CMK (cell line): ENCODE data around the gene SLC39A6.
"Not testable (repeated sequence)": the region's sequence is repeated elsewhere in the genome, so short reads cannot be mapped to it uniquely, and the experiment has no call there.

ENCODE experiments used
- DNase-seq: peaks from one replicate; pipeline ENCODE4 v3.0.0-alpha.2; 2010; ENCODE audit warnings: low read depth

The SLC39A6 gene

DNA sequence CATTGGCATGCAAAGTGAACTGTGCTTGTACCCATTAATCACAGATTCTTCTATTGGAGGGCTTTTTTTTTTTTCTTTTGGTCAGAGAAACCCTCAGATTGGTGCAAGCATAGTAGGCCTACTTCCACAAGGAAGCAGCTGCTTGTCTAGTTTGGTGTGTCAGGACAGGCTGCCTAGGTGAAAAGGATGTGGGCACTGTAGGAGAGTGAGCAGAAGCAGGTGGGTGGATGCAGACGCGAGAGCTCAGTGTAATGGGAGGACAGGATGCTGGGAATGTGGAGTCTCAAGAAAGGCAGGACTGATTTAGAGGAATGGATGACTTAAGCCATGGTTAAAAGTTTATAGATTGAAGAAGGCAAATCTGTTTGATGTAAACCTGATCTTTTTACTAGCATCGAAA, 3.6 kb upstream of the SLC39A6 start:
- no peak for DNase-seq

DNA sequence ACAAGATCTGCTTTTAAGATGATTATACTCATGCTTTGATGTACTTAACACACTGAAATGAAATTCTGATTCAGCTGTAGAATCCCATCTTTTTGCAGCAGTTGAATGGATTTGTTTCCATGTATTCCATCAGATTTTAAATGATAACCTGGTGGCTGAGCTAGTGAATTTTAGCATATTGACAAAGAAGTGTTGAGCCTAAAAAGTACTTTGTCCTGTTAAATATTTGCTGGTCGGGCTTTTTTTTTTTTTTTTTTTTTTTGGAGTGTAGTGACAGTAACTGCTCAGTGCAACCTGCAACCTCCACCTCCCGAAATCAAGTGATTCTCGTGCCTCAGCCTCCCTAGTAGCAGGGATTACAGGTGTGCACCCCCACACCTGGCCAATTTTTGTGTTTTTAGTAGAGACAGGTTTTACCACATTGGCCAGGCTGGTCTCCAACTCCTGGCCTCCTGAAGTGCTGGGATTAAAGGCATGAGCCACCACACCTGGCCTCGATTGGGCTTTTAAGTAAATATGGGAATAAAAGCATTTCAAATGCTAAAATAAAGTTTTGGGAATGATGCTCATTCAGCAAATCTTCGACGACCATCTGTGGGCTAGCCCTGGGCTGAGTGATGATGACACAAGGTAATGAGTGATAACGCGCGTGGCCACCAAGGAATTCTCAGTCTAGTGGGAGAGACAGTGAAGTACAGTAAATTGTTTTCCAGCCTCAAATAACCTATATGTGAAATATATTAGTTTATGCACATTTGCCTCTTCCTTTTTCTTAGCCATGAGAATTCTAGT, 2.7 kb upstream of the SLC39A6 start:
- DNase-seq: no peak

- DNase-seq: no peak
These were observed 1.9 kb upstream of the SLC39A6 start for GRCh38 chr18:36130883-36131653.

DNA sequence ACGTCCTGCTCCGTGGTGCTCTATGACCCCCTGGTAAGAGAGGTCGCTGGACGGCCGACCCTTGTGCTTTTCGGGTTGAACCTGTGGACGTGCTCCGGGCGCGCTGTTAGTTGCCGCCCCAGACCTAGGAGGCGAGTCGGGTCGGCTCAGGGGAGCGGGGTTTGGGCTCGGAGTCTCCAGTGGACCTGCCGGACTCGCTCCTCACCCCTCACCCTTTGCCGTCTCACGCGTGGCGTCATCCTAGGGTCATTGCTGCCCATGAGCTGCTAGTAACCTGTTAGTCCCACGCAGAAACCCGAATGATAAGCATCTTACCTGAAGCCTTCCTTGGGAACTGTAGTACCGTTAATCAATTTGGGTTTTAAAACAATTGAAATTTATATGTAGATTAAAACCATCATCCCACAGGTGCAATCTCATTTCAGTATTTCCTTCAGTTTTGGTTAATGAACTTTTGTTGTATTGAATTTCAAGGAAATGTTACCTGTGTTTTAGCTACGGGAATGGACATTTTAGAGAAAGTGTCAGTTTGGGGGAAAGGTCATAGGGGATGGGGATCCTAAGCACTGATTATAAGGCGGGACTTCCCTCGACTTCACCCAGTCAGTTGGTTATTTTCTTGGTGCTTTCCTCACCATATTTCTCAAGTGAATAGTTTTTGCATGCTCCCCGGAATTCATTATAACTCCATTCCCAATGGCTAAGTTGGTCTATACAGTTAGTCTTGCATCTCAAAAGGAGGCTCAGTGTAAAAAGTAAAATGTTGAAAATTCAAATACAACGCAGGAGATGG, 1.1 kb upstream of the SLC39A6 start:
- DNase-seq: no peak

DNA sequence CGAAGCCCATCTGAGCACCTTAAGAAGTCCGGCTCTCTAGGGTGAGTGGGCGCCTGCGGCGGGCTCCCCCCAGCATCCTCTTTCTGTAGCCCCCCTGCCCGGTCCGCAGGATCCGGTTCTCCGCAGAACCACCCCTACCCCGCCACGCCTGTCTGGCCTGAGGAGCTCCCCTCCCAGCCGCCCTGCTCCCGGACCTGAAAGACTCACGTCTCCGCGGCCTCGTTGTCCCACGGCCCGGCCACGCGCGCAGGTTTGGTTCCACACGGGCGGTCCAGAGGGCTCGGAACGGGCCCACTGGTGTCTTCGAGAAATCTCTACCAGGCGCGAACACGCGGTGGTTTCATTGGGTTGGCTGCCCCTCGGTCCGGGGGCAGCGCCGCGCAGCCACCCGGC, 237 bp downstream of the SLC39A6 start:
- no peak for DNase-seq

DNA sequence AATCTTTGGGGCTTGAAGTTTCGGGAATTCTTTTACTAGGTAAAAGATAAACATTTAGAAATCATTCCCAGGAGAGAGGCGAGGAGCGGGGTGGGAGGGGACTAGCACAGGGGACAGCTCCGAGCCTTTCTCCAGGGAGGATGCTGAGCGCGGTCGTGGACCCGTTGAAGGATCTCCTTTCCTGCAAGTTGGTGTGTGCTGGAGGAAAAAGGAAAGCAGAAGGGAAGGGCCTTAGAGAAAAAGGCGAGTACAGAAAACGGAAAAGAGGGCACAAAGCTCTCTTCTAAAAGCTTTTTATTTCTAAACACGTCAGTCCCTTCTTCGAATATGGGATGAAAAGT, 640 bp downstream of the SLC39A6 start:
- no peak for DNase-seq

DNA sequence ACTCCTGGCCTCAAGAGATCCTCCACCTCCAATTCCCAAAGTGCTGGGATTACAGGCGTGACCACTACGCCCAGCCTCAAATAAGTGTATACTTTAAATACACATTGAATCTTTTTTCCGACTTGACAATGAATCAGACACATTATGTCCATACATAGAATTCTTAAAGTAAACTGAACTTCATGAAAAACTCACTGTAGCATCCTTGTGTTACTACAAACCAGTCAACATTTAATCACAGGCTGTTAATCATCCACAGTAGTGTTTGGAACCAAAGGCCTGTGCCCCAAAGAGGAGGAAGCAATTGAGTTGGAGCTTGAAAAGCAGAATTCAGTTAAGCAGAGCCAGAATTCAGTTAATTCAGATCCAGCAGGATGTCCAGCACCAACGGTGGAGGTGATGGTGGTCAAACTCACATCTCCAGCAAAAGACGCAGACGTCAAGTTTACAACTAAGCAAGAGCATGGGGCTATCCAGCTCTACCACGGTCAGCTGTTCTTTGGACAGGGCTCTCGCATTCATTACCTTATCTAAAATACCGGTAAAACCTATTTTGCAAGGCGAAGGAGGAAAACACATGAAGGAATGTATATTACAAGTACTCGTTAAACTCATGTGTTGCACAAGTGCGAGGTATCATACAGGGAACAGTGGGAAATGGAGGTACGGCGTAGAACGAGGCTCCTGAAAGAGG, 1.2 kb downstream of the SLC39A6 start:
- no peak for DNase-seq

- DNase-seq: no peak
These were observed 2.5 kb downstream of the SLC39A6 start for GRCh38 chr18:36126668-36127067.

DNA sequence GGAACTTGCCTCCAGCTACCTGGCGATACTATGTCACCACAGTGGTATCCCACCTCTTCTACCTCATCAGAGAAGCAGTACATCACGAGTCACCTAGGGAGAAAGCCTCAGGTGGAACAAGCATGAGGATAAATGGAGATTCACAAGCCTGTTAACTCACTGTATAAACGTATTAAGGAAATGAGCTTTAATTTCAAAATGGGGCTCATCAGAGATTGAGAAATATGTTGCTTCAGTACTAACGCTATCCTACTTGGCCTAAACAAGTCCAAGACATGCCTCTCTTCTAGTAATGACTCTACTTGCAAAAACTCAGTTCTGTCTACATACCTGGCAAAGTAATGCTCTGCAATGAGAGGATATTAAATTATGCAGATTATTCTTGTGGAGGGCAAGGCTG, 4.3 kb downstream of the SLC39A6 start:
- DNase-seq: no peak

DNA sequence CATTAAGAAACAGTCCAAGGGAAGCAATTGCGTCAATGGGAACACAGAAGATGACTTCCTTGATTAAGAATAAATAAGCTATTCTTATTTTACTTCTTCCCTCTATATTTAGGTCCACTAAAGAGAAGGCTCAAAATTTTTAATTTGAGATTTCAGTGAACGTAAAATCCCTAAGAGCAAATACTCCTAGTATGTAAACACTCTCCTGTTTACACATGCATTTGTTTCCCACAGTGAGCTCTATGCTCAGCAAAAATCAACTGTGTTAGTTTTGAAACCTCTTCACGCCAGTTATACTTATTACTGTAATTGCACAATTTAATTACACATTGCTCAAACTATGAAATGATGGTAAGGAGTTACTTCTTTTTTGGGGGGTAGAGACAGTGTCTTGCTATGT, 8.8 kb downstream of the SLC39A6 start:
- DNase-seq: no peak

DNA sequence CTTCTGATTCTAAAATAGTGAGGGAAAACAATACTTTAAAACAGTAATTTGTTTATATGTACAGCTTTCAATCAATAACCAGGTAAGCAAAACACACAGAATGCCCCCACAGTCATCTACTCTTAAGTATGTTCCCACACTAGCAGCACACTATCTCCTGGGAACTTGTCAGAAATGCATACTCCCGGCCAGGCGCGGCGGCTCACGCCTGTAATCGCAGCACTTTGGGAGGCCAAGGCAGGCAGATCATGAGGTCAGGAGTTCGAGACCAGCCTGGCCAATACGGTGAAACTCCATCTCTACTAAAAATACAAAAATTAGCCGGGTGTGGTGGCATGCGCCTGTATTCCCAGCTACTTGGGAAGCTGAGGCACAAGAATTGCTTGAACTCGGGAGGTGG, 12.4 kb downstream of the SLC39A6 start:
- not testable (repeated sequence) for DNase-seq

DNA sequence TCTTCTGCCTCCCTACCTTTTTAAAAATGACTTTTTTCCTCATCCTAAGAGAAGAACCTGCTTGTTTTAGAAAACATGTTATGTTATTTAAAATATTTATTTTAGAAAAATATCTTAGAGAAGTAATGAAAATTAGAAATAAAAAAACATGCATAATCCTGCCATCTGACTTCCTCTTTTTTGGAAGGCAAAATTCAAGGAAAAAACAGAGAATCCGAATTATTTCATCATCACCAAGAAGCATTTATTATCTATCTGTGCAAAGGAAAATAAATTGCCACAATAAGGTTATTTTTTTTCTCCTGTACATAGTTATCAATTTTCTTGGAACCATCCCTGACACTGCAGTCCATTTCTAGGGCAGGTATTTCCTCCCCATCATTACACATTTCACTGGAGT, 14.4 kb downstream of the SLC39A6 start:
- DNase-seq: no peak

GRCh38 chr18:36114251-36114650, 14.9 kb downstream of the SLC39A6 start:
- no peak for DNase-seq

DNA sequence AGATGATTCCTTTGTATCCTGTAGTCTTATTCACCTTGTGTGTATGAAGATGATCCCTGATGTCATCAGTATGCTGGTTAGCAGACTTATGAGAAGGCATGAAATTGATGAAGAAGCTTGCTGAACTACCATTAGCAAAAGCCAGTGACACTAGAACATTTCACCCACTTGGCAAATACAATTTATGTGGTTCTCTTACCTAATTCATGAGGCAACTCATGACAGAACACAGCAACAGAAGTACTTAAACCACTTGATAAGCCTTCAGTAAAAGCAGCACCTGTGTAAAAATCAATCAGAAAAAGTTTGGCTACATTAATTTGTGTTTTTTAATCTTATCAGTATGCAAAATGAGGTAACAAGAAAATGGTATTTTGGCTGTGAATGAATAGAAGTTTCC, 16.8 kb downstream of the SLC39A6 start:
- no peak for DNase-seq

- no peak for DNase-seq
These were observed 19.4 kb downstream of the SLC39A6 start for GRCh38 chr18:36109737-36110136.

- DNase-seq: no peak
These were observed 20.5 kb downstream of the SLC39A6 start for GRCh38 chr18:36108601-36109000.

GRCh38 chr18:36108196-36108595, 20.9 kb downstream of the SLC39A6 start:
- DNase-seq: no peak

DNA sequence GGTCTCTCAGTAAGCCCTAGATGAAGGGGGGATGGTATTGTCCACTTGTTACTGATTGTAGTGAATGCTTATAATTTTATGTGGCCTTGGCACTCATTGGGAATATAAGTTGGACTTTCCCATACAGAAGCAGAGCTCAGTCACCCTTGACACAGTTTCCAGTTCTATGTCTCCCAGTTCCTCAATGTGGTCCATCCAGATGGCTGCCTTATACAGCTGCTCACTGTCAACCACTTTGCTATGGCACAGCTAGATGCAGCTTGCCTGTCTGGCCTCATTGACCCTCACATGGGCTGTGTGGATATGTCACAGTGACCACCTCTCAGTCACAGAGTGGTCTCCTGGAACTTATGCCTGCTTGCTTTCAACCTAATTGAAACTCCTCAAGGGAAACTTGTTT, 21.7 kb downstream of the SLC39A6 start:
- DNase-seq: no peak

GRCh38 chr18:36104749-36105148, 24.4 kb downstream of the SLC39A6 start:
- no peak for DNase-seq

- DNase-seq: no peak
These were observed 27.2 kb downstream of the SLC39A6 start for GRCh38 chr18:36101943-36102342.

DNA sequence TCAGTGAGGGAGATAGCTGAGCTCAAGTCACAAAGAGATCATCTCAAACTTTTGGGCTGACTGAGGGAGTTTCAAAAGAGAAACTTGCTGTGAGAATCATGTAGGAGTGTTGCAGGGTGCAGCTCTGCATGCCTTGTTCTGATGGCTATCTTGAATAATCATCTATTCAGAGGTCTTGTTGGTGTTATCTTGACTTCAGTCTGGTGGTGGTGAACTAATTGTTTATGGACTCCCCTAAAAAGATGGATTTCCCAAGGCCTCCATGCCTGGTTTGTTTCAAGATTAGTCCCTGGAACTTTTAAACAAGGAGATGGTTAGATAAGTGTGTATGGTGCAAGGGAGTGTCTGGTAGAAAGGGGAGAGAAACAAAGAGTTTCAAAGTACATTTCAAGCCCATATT, 29.8 kb downstream of the SLC39A6 start:
- no peak for DNase-seq

DNA sequence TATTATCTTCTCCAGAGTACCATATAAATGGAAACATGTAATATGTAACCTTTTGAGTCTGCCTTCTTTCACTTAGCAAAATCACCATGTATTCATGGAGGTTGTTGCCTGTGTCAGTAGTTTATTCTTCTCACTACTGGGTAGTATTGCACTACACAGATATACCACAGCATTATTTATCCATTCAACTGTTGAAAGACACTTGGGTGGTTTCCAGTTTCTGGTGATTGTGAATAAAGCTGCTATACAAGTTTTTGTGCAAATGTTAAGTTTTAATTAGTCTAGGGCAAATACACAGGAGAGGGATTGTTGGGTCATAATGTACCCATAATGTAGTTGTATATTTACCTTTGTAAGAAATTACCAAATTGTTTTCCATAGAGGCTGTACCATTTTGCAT, 32.2 kb downstream of the SLC39A6 start:
- no peak for DNase-seq
